Endothelial cell of umbilical vein (primary cell): Measurements from ENCODE around the gene PLCB4. TPM values are rescaled to one million over a fixed set of nuclear protein-coding genes. Genes with fewer than 3 reads are reported as not detected.

Experiments
- BruUV-seq: library from RNA; stranded (reverse); fragments of 400-500 nt; replicated peaks from 2 replicates; lab custom pipeline; 2021; lab: Mats Ljungman, UMichigan
- CTCF ChIA-PET: fragments of 300-600, 350-600 bp; sonication (Branson Sonifier 250); formaldehyde crosslinking; loops from one replicate; lab custom pipeline; 2021; ENCODE audit warnings: antibody characterized with exemption, inconsistent platforms; lab: Charles Lee
- POLR2A ChIA-PET: fragments of 300-600, 350-600 bp; sonication (Branson Sonifier 250); formaldehyde crosslinking; loops from one replicate; lab custom pipeline; 2021; ENCODE audit warnings: antibody characterized with exemption, inconsistent platforms; lab: Charles Lee
- DNase-seq: peaks from one replicate; pipeline ENCODE4 v3.0.0-alpha.2; 2011; ENCODE audit warnings: low read depth, low spot score
- FAIRE-seq: peaks from 2 replicates; lab custom pipeline; 2011; peaks lifted over from hg19 to GRCh38; lab: Jason Lieb, UNC
- H2AFZ ChIP-seq: 2 replicates; pipeline ENCODE4 v1.6.0; 2012; ENCODE audit warnings: low read depth, low read length, control low read depth, inconsistent platforms
- H3K27ac ChIP-seq: 2 replicates; pipeline ENCODE4 v1.5.1; 2011; ENCODE audit warnings: low read depth, mild to moderate bottlenecking, control low read depth, low read length, moderate library complexity; ENCODE audit not compliant: insufficient read depth
- H3K27me3 ChIP-seq, 2 experiments: 2 replicates each; pipeline versions ENCODE4 v1.6.0 to v1.6.1; 2011; ENCODE audit warnings: low read length in 2 of 2, mixed read lengths in 1 of 2; ENCODE audit not compliant: control insufficient read depth in 2 of 2, insufficient read depth in 2 of 2
- H3K36me3 ChIP-seq, 2 experiments: 2 replicates in 1 of 2; 3 replicates in 1 of 2; pipeline ENCODE4 v1.5.1; 2011; ENCODE audit warnings: low read length in 2 of 2, mild to moderate bottlenecking in 1 of 2, moderate library complexity in 1 of 2; ENCODE audit not compliant: control insufficient read depth in 2 of 2, insufficient read depth in 2 of 2; ENCODE audit errors: extremely low read depth in 1 of 2
- H3K4me1 ChIP-seq: 3 replicates; pipeline ENCODE4 v1.5.1; 2011; ENCODE audit warnings: mild to moderate bottlenecking, low read length; ENCODE audit not compliant: control insufficient read depth, insufficient read depth; ENCODE audit errors: extremely low read depth
- H3K4me2 ChIP-seq: 2 replicates; pipeline ENCODE4 v1.6.1; 2011; ENCODE audit warnings: low read length, control low read depth, mixed read lengths; ENCODE audit not compliant: insufficient read depth
- H3K4me3 ChIP-seq, 3 experiments: fragments of 200-600 bp in 1 of 3; sonication (generic), shearing (Covaris generic) in 1 of 3; replicated peaks in 1 of 3; 2 replicates each; pipeline ENCODE4 v1.5.1; 2011 to 2016; ENCODE audit warnings: control low read depth in 3 of 3, low read length in 3 of 3, mild to moderate bottlenecking in 2 of 3, inconsistent platforms in 1 of 3, low read depth in 1 of 3, moderate library complexity in 1 of 3; ENCODE audit not compliant: insufficient read depth in 1 of 3
- H3K79me2 ChIP-seq: 2 replicates; pipeline ENCODE4 v1.6.0; 2012; ENCODE audit warnings: low read length, inconsistent platforms; ENCODE audit not compliant: control insufficient read depth, insufficient read depth
- H3K9ac ChIP-seq: replicated peaks from 2 replicates; pipeline ENCODE3; 2011; ENCODE audit warnings: low read length, control low read depth; ENCODE audit not compliant: insufficient read depth; ENCODE audit errors: extremely low read depth
- H3K9me1 ChIP-seq: replicated peaks from 3 replicates; pipeline ENCODE4 v1.6.0; 2011; ENCODE audit warnings: mild to moderate bottlenecking, low read length; ENCODE audit not compliant: control insufficient read depth, insufficient read depth; ENCODE audit errors: extremely low read depth
- H3K9me3 ChIP-seq: replicated peaks from 2 replicates; pipeline ENCODE4 v1.5.1; 2012; ENCODE audit warnings: low read length, inconsistent platforms; ENCODE audit not compliant: control insufficient read depth, insufficient read depth
- H4K20me1 ChIP-seq: replicated peaks from 2 replicates; pipeline ENCODE3; 2011; ENCODE audit warnings: mild to moderate bottlenecking, low read length; ENCODE audit not compliant: control insufficient read depth, insufficient read depth; ENCODE audit errors: extremely low read depth
- FOS ChIP-seq: IDR thresholded peaks from 2 replicates; pipeline ENCODE4 v1.6.1; 2011; ENCODE audit warnings: mild to moderate bottlenecking, low read length, moderate library complexity, borderline replicate concordance; ENCODE audit not compliant: insufficient read depth
- JUN ChIP-seq: IDR thresholded peaks from 2 replicates; pipeline ENCODE4 v1.6.1; 2011; ENCODE audit warnings: borderline replicate concordance, low read depth; ENCODE audit not compliant: insufficient read length, insufficient read depth
- POLR2AphosphoS5 ChIP-seq: IDR thresholded peaks from 2 replicates; pipeline ENCODE4 v1.6.1; 2012; ENCODE audit warnings: low read depth, mild to moderate bottlenecking, control low read depth, low read length, moderate library complexity; ENCODE audit not compliant: insufficient read depth
- dilution Hi-C: fragments of 300-500 bp; cut with MboI; formaldehyde crosslinking; loops from one replicate; pipeline ENCODE4 v1.15.0; 2019; ENCODE audit warnings: low sequenced_read_pairs; ENCODE audit not compliant: extremely low pct_ligation_motif_present
- intact Hi-C: fragments of 100-400 bp; cut with micrococcal nuclease; formaldehyde crosslinking; loops from one replicate; pipeline ENCODE4 v1.10.0; 2022
- polyA plus RNA-seq, 4 experiments: library from polyadenylated mRNA; depleted of rRNA in 3 of 4; stranded (reverse) in 3 of 4; unstranded in 1 of 4; fragments of >200 nt; gene quantifications; 2 replicates each; pipeline versions ENCODE4 v1.2.1 to v1.2.3, GENCODE V29; 2011 to 2012; ENCODE audit warnings: missing spikeins in 1 of 4
- total RNA-seq: library from RNA; stranded (reverse); gene quantifications from 2 replicates; pipeline ENCODE4 v1.2.3, GENCODE V29; 2021
- TF ChIP-seq, protein P1 (sequence below), 2 donors: IDR thresholded peaks; 1 replicate in 1 of 2; 2 replicates in 1 of 2; pipeline ENCODE4 v1.5.1; 2011; ENCODE audit warnings: low read length in 2 of 2, mild to moderate bottlenecking in 2 of 2, moderate library complexity in 2 of 2, control low read depth in 1 of 2, inconsistent platforms in 1 of 2, low read depth in 1 of 2; ENCODE audit not compliant: insufficient read depth in 1 of 2; ENCODE audit errors: extremely low read depth in 1 of 2

PLCB4 gene
- total and polyA plus RNA-seq, 2 donors (not counting 3 experiments of a cell fraction or from before 2014, with no cell fraction given) = 0.37 to 1.7 TPM

DNA sequence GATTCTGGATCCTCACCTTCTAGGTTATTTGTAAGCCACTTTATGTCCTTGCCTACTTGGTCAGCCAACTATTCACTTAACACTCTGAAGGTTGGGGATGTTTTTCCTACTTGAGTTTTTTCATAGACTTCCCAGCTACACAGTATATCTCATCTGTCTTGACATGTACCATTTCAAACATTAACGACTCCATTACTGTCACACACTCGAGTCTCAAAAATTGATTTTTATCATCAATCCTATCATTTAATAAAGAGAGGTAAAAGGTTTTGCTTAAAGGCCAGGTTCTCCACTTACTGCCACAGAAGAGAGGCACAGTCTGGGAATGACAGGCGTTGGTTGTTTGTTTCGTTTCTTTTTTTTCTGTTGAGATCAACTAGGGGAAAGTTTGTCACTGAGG, 407.3 kb downstream of the PLCB4 start:
- dilution Hi-C loops = no loop called here
- no peak for FAIRE-seq
- CTCF ChIA-PET = interaction anchor here (1.4 to 1.9 kb wide), 2 partner anchors 17 to 141 kb away, joined by 5 to 8 read pairs; no protein-coding TSS in a partner anchor

DNA sequence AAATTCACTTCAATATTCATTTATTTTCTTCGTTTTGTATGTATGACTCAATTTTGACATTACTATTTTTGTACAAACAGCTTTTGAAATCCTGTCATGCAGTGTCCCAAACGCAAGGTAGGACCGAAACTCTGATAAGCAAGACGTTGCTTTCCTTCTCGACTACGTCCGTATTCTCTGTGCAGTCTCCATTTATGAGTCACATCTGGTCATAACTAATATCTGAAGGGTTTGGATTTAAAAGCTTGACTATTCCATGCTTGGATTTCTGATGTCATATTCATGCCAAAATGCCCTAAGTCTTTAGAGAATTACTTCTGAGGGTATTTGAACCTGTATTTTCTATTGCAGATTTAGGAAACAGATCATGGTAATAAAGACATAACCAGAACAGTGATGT, 407.8 kb downstream of the PLCB4 start:
- Histone ChIP-seq H3K4me2 (no peak overlapping the region), H2AFZ (no peak overlapping the region), H3K36me3 (no peaks in the 10 kb centered on the region), H3K4me3 (no peak overlapping the region), H3K79me2 (no peaks in the 10 kb centered on the region), H3K4me1 (no peaks in the 10 kb centered on the region), H3K9me1 (no peaks in the 10 kb centered on the region), H3K27me3 (no peaks in the 10 kb centered on the region), H3K27ac (no peak overlapping the region), H3K9ac (no peak overlapping the region), H3K9me3 (no peaks in the 10 kb centered on the region), H4K20me1 (no peaks in the 10 kb centered on the region)
- ChIA-PET POLR2A (no interaction called here), CTCF (interaction anchor here (1.0 to 1.4 kb wide), 2 partner anchors 9 to 17 kb away, joined by 3 to 5 read pairs; no protein-coding TSS in a partner anchor)
- DNase-seq (no peak), FAIRE-seq (no peak)
- no peak for TF ChIP-seq FOS
- intact Hi-C loops (no loop called here), dilution Hi-C loops (no loop called here)
- no TSS peak for BruUV-seq

More for the DNA sequence above, 407.3 kb downstream of the PLCB4 start:
- H3K4me2 ChIP-seq = no peak overlapping the region
- no peaks in the 10 kb centered on the region for H4K20me1 ChIP-seq
- H3K4me3 ChIP-seq = no peak overlapping the region
- H3K79me2 ChIP-seq = no peaks in the 10 kb centered on the region
- no peak overlapping the region for H3K9ac ChIP-seq
- no peak for TF ChIP-seq POLR2AphosphoS5
- no peak for TF ChIP-seq FOS
- TF ChIP-seq, protein P1, sequence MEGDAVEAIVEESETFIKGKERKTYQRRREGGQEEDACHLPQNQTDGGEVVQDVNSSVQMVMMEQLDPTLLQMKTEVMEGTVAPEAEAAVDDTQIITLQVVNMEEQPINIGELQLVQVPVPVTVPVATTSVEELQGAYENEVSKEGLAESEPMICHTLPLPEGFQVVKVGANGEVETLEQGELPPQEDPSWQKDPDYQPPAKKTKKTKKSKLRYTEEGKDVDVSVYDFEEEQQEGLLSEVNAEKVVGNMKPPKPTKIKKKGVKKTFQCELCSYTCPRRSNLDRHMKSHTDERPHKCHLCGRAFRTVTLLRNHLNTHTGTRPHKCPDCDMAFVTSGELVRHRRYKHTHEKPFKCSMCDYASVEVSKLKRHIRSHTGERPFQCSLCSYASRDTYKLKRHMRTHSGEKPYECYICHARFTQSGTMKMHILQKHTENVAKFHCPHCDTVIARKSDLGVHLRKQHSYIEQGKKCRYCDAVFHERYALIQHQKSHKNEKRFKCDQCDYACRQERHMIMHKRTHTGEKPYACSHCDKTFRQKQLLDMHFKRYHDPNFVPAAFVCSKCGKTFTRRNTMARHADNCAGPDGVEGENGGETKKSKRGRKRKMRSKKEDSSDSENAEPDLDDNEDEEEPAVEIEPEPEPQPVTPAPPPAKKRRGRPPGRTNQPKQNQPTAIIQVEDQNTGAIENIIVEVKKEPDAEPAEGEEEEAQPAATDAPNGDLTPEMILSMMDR (IDR thresholded peaks at IDR 0.05; ENCODE audit: extremely low read depth in 1 of 2, insufficient read depth in 1 of 2, low read depth in 1 of 2, low read length in 2 of 2) = no peak
- no peak for TF ChIP-seq JUN
- H2AFZ ChIP-seq = no peak overlapping the region
- no TSS peak for BruUV-seq
- POLR2A ChIA-PET = no interaction called here
- H3K36me3 ChIP-seq = no peaks in the 10 kb centered on the region
- no peak overlapping the region for H3K27ac ChIP-seq
- H3K4me1 ChIP-seq = no peaks in the 10 kb centered on the region
- no peaks in the 10 kb centered on the region for H3K9me3 ChIP-seq
- intact Hi-C loops = no loop called here
- H3K27me3 ChIP-seq = no peaks in the 10 kb centered on the region
- DNase-seq = no peak
- no peaks in the 10 kb centered on the region for H3K9me1 ChIP-seq
